GM19099 (cell line): ENCODE data around the gene PDK4.

Source experiments
- POLR2A ChIP-seq: IDR thresholded peaks from 3 replicates; pipeline ENCODE4 v1.6.1; 2011; ENCODE audit warnings: low read depth; ENCODE audit not compliant: insufficient read length; ENCODE audit errors: extremely low read depth

Gene PDK4

DNA sequence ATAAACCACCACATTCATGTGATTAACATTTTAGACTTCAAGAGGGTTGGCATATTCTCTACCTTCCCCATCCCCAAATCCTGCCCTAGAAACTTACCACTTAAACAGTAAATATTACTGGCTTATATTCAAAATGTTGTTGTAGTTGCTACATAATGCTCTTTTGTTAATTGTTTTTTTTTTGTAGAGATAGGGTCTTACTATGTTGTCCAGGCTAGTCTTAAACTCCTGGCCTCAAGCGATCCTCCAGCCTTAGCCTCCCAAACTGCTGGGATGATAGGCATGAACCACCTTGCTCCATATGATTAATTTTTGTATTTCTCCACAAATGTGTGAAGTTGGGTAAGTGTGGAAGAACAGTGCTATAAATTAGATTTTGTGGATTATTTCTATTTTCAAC is 6.5 kb downstream of the PDK4 start:
- TF ChIP-seq POLR2A, result no peak

DNA sequence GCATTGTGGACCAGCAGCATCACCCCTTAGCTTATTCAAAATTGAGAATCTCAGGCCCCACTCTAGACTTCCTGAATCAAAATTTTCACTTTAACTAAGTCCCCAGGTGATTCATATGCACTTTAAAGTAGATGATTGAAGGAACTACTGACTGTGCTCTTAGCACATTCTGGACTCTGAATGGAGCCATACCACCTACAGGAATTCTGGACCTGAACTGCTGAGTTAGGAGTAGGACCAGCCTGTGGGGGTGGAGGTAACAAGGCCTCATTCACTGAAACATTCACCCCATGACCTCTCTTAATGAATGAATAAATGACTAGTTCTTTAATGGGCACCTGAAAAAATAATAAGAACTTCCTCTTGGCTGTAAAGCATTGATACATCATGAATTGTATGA is 7.3 kb downstream of the PDK4 start:
- TF ChIP-seq POLR2A, result no peak

DNA sequence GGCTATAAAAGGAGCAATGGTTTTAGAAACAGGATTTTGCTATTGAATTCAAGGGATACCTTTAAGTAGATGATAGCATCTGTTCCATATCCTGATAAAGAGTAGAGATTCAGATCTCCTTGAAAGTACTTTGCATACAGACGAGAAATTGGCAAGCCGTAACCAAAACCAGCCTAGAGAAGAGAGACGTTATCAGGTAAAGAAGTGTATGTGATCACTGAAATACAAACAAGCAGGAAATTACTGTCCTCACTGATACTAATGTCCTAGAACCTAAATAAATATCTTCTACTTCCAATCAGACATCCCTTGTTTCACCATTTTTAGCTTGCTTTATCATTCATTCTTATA is 9.4 kb downstream of the PDK4 start:
- no peak for TF ChIP-seq POLR2A

DNA sequence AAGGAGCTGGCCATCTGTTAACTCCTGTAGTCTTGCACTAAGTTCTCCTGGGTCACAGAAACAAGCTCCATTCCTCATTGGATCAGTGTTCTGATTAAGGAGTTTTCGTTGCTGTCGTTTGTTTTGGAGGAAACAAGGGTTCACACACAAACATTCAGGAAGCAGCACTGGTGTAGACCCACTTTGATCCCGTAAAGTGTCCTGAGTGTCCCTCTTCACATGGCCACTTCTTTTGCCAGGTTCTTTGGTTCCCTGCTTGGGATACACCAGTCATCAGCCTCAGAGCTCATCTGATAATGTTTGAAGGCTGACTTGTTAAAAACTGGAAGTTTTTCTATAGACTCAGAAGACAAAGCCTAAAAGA is 10.9 kb downstream of the PDK4 start:
- TF ChIP-seq POLR2A, result no peak

DNA sequence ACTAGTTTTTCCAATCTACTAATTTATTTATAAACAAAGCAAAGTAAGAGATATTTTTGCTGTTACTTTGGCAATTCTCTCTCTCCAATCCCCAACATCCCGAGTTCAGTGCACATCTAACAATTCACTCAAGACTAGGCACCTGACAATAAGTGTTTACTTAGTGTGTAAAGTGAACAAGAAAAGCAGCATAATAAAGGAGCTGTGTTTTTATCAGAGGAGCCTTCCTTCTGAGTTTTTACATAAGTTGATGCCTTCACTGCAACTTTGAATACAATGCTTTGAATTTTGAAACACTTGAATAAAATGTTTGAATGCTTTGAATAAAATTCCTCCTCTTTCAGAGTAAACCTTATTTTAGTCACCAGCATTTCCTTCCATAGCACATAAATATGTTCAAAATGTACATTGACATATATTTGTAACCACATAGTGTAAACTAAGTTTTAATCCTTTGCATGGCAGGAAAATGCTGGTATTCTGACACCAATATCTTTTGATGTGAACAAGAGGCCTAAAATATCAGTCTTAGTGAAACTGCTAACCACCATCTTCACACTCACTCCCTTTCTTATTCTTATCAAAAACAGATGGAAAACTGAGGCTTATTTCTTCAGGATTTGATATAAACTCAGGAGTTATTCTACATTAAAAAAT is 11.4 kb downstream of the PDK4 start:
- no peak for TF ChIP-seq POLR2A

DNA sequence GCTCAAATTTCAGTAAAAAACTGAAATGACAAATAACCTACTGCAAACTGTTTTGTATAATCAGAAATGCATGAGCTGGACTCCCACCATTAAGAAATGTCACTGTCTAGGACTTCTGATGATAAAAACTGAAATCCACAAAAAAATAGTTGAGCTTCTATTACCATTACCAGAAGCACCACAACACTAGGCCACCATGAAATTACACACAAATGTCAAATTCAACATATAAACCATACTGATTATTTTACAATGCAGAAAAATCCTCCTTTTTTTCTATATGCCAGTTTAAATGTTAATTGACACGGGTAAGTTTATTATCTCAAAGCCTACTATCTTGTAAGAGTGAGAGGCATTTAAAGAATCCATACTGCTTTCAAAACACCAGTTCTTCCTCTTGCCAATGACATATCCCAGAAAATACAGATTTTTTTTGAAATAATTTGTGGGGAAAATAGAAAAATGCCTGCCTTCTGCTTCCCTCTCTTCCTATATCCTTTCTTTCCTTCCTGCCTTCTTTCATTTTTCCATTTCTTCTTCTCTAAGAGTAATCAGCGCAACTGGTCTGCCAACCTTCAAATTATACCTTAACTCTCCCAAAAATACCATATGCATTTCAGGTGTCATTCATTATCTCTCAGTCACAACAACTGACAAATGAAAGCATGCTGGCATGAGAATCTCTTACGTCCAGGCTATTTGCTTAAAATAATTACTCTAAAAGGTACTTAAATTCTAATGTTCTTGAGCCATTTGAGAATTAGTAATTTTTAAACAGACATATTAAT is 12.3 kb downstream of the PDK4 start:
- TF ChIP-seq POLR2A, result no peak

DNA sequence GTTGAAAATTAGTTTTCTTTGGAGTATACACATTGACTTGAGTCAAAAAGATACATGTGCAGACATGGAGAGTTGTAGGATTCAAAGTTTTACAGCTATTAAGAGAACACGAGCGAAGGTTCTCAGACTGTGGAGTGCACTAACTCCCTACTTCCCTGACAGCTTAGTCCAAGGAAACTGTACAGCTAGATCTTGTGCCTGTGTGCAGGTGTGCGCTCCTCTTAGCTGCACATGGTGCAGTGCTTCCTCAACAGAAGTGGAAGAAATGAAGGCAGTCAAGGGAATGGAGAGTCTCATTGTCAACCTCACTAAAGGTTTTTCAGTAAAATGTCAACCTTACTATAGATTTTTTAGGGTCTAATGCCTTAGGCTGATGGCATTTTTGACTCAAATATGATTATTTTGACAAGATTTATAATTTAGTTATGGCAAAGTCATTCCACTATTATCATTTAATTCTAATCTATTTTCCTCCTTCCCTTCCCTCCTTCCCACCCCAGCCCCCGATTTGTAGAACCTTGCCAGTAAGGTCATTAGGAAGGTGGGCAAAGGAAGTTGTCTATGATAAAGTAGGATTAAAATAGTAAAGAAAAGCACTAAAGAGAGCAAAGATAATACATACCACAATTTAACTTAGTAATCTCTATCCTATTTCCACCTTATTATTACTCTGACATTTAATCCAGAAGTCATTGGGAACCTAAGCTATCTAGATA is 13.6 kb downstream of the PDK4 start:
- no peak for TF ChIP-seq POLR2A

DNA sequence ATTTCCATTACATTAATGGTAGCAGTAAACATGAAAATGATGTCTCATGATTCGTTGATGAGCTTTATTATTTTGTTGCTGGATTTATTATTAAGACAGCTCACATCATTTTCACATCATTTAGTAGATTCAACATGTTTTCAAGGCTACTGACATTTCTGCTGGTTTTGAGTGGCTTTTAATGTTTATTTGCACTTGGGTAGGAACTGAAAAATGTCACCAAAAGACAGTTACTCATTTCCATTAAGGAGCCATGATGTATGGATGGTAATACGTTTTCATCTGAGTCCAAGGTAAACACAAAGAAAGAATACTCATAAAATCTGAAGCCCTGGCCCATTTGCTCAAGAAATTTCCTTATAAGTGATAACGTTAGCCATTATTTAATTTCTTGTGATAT is 14.8 kb downstream of the PDK4 start:
- TF ChIP-seq POLR2A, result no peak

DNA sequence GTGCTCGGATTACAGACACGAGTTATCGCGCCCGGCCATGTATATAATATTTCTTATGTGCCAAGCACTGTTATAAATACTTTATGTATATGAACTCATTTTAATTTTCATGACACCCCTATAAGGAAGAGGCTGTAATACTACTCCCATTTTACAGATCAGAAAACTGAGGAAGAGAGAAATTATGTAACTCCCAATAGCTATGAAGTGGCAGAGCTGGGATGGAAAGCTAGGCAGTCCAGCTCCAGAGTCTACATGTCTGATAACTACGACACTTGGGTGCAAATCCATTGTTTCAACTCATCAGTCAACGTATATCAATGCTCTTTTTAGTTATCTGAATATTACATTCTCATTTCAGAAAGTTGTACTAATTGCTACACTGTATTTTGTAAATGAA is 17.0 kb downstream of the PDK4 start:
- TF ChIP-seq POLR2A, result no peak

DNA sequence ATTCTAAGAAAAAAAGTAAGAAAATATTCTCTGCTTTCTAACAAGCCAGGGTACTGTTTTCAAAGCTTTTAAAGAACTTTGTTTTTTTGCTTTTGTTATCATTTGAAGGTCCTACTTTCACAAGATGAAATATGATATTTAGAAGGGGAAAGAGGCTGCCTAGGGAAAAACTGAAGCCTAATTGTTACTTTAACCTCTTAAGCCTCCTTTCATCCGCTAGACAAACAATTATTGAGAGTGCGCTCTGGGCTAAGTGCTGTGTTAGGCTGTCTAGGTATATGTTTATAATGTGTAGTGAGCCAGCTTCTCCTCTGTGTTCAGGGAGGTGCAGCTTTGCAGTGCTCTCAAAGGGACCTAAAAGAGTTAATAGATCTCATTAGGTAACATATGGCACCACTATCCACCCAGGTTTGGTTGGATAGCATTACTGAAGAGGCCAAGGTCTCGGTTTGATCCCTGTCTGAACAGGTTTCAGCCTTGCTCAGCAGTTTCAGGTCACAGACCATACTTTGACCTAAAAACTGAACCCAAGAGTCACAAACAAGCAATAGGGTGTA is 17.9 kb downstream of the PDK4 start:
- TF ChIP-seq POLR2A, result no peak

DNA sequence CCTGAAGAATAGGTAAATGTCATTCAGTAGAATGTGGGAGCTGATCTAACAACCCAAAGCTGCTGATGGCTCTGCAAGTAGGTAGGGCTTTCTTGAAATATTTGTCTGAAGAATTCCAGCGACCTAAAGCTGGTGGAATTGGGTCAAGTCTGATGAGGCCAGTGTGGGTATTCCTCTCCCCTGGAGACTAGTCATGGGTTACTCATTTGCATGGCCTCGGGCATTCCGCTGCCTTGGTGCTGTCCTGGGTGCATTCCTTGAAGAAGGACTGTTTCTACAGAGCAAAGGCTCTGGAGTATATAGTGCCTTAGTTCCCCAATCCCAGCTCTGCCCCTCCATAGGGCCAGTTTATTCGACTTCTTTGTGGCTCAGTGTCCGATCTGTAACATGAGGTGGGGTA is 19.2 kb downstream of the PDK4 start:
- no peak for TF ChIP-seq POLR2A

DNA sequence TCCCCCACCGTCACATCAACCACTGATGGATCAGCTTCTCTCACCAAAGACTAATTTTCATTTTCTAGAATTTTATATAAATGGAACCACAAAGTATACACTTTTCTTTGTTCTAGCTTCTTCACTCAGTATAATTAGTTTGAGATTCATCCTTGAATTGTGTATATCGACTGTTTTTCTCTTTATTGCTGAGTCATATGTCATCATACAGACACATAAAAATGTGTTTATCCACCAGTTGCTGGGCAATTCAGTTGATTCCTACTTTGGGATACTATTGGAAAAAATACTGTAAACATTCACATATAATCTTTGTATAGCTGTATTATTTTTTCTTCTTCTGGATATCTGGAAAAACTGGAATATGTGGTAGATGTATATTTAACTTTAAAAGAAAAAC is 26.6 kb downstream of the PDK4 start:
- no peak for TF ChIP-seq POLR2A

DNA sequence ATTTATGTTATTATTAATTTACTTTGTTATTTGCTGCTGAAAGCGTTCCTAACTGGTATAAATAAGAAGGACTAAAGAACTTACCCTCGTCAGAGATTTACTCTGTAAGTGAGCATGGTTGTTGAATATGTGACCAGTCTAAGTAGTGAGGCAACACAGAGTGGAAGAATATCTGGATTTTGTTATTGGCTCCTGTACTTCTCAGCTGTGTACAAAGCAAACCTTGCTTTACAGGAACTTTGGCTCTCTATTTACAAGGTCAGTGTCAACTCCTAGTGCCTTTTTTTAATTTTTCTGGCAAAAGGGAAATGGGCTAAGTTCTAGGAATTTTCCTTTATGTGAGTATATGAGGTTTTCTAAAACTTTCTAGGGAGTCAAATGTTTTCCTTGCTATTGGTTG is 35.6 kb downstream of the PDK4 start:
- TF ChIP-seq POLR2A, result no peak

DNA sequence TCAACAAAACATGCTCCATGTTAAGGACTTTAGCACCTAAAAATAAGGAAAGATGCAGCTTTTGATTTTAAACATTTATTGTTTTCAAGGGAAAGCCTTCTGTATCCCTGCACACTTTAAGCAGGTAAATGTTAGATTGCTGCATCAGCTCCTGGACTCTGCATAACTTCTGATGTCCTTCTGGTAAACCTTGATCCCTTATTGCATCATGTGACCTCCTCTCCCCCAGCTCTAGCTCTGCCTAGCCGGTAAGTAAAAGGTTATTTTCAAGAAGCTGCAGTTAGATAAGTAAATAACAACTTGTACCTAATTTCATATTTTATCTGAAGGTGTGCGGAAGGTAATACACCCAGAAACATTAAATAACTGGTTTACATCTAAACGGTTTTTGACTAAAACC is 37.5 kb downstream of the PDK4 start:
- no peak for TF ChIP-seq POLR2A

DNA sequence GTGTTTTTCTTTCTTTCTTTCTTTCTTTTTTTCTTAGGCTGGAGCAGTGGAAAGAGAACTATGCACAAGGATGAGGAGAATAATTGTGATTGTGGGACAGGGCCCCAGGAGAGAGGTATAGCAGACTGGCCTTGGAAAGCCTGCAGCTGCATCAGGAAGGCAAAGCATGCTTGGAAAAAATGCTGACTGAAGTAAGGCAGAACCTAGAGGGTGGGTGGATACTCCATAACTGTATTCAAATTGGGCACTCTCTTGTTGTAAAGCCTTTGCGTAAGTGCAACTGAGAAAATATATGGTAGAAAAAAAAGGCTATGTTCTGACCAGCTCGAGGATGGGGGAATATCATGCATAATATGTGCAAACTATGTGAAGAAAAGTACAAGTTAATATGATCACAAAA is 39.5 kb downstream of the PDK4 start:
- no peak for TF ChIP-seq POLR2A

DNA sequence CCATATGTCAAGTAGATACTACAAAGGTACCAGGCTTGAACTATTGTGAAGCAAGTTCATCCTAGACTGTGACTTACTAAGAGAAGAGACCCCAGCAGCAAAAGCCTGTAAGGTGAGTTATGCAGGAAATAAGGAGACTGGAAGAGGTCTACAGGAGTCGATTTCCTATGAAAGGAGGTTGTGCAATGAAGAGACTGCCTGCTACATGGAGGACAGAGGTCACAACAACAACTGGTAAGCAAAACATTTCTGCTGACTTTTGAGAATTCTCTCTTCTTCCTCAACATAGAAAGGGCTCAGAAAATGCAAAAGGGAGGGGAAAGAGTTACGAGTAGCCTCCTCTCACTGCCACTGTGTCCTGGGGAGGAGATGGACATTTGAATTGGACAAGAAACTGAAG is 42.4 kb downstream of the PDK4 start:
- TF ChIP-seq POLR2A, result no peak
